IMR-90 (cell line): ENCODE measurements around the gene NEDD4L. TPM values are rescaled to one million over a fixed set of nuclear protein-coding genes. Genes with fewer than 3 reads are reported as not detected.

ENCODE experiments used
- ATAC-seq: fragments of 200-7000 bp; cut with Tn5 transposase; 2 replicates; pipeline ENCODE4 v1.9.1; 2020; ENCODE audit warnings: low read depth, mild to moderate bottlenecking, moderate library complexity
- BruUV-seq: library from RNA; stranded (reverse); fragments of 400-500 nt; replicated peaks from 2 replicates; lab custom pipeline; 2021; lab: Mats Ljungman, UMichigan
- CTCF ChIA-PET: fragments of 300-600 bp; formaldehyde crosslinking; extraction: SDS; loops from one replicate; lab custom pipeline; 2021; ENCODE audit warnings: antibody characterized with exemption; lab: Yijun Ruan, JAX
- POLR2A ChIA-PET: fragments of 300-600 bp; sonication (Branson Sonifier 250); formaldehyde crosslinking; loops from one replicate; lab custom pipeline; 2022; ENCODE audit warnings: antibody characterized with exemption; ENCODE audit not compliant: unreplicated experiment; lab: Charles Lee
- DNase-seq: peaks from one replicate; pipeline ENCODE4 v3.0.0; 2013
- H2AFZ ChIP-seq: replicated peaks from 2 replicates; pipeline ENCODE3; 2013; ENCODE audit warnings: low read length, mild to moderate bottlenecking; ENCODE audit not compliant: poor library complexity
- H2AK5ac ChIP-seq: 2 replicates; pipeline ENCODE4 v1.6.1; 2013; ENCODE audit warnings: low read depth, low read length, inconsistent platforms
- H2AK9ac ChIP-seq: replicated peaks from 2 replicates; pipeline ENCODE3; 2013; ENCODE audit warnings: mild to moderate bottlenecking, low read depth, low read length, moderate library complexity; ENCODE audit not compliant: poor library complexity
- H2BK120ac ChIP-seq: 2 replicates; pipeline ENCODE4 v1.6.1; 2013; ENCODE audit warnings: low read depth, low read length, inconsistent platforms
- H2BK15ac ChIP-seq: 3 replicates; pipeline ENCODE4 v1.6.1; 2013; ENCODE audit warnings: low read depth, low read length, inconsistent platforms
- H2BK20ac ChIP-seq: 2 replicates; pipeline ENCODE4 v1.6.1; 2013; ENCODE audit warnings: low read depth, mild to moderate bottlenecking, inconsistent platforms, low read length, moderate library complexity
- H2BK5ac ChIP-seq: 2 replicates; pipeline ENCODE4 v1.6.1; 2013; ENCODE audit warnings: mild to moderate bottlenecking, low read depth, low read length, inconsistent platforms; ENCODE audit not compliant: poor library complexity, severe bottlenecking
- H3K14ac ChIP-seq: replicated peaks from 2 replicates; pipeline ENCODE4 v1.6.1; 2013; ENCODE audit warnings: low read depth, low read length, inconsistent platforms
- H3K18ac ChIP-seq: 2 replicates; pipeline ENCODE4 v1.6.1; 2013; ENCODE audit warnings: low read depth, low read length, control low read depth
- H3K23ac ChIP-seq: 2 replicates; pipeline ENCODE4 v1.6.1; 2013; ENCODE audit warnings: low read depth, low read length, inconsistent platforms
- H3K27ac ChIP-seq: 2 replicates; pipeline ENCODE4 v1.5.1; 2013; ENCODE audit warnings: mild to moderate bottlenecking, control low read depth, low read length; ENCODE audit not compliant: insufficient read depth
- H3K27me3 ChIP-seq: 2 replicates; pipeline ENCODE4 v1.6.1; 2013; ENCODE audit warnings: low read length; ENCODE audit not compliant: control insufficient read depth, insufficient read depth
- H3K36me3 ChIP-seq: 2 replicates; pipeline ENCODE4 v1.6.1; 2013; ENCODE audit warnings: low read length, mixed read lengths; ENCODE audit not compliant: control insufficient read depth, insufficient read depth
- H3K4ac ChIP-seq: 2 replicates; pipeline ENCODE4 v1.6.1; 2013; ENCODE audit warnings: low read depth, low read length, inconsistent platforms
- H3K4me1 ChIP-seq: 2 replicates; pipeline ENCODE4 v1.6.1; 2013; ENCODE audit warnings: low read length, mixed read lengths; ENCODE audit not compliant: control insufficient read depth, insufficient read depth
- H3K4me2 ChIP-seq: 2 replicates; pipeline ENCODE4 v1.6.1; 2013; ENCODE audit warnings: low read depth, mild to moderate bottlenecking, control low read depth, low read length, moderate library complexity
- H3K4me3 ChIP-seq: 2 replicates; pipeline ENCODE4 v1.5.1; 2013; ENCODE audit warnings: low read depth, mild to moderate bottlenecking, control low read depth, low read length, moderate library complexity; ENCODE audit not compliant: insufficient read depth
- H3K56ac ChIP-seq: 2 replicates; pipeline ENCODE4 v1.6.1; 2013; ENCODE audit warnings: low read length, inconsistent platforms; ENCODE audit not compliant: insufficient read depth; ENCODE audit errors: extremely low read depth
- H3K79me1 ChIP-seq, 2 experiments: 2 replicates each; pipeline ENCODE4 v1.6.1; 2013; ENCODE audit warnings: low read length in 2 of 2, inconsistent platforms in 1 of 2, low read depth in 1 of 2
- H3K9ac ChIP-seq: 2 replicates; pipeline ENCODE4 v1.6.1; 2013; ENCODE audit warnings: low read depth, low read length, control low read depth
- H3K9me1 ChIP-seq: 2 replicates; pipeline ENCODE4 v1.6.1; 2013; ENCODE audit warnings: low read length, inconsistent platforms; ENCODE audit not compliant: insufficient read depth
- H3K9me3 ChIP-seq: 2 replicates; pipeline ENCODE4 v1.6.1; 2013; ENCODE audit warnings: low read length; ENCODE audit not compliant: control insufficient read depth, insufficient read depth
- H4K20me1 ChIP-seq: 2 replicates; pipeline ENCODE4 v1.6.1; 2013; ENCODE audit warnings: low read length, inconsistent platforms; ENCODE audit not compliant: insufficient read depth
- H4K5ac ChIP-seq: 2 replicates; pipeline ENCODE4 v1.6.1; 2013; ENCODE audit warnings: mild to moderate bottlenecking, low read depth, low read length, control low read depth
- H4K8ac ChIP-seq, 2 experiments: 2 replicates each; pipeline ENCODE4 v1.6.1; 2013; ENCODE audit warnings: low read depth in 2 of 2, low read length in 2 of 2, control low read depth in 1 of 2, inconsistent platforms in 1 of 2
- H4K91ac ChIP-seq: 2 replicates; pipeline ENCODE4 v1.6.1; 2013; ENCODE audit warnings: low read depth, low read length, inconsistent platforms; ENCODE audit not compliant: insufficient read depth
- BHLHE40 ChIP-seq: fragments of 150-350 bp; IDR thresholded peaks from 2 replicates; pipeline ENCODE4 v1.6.1; 2016; ENCODE audit warnings: mild to moderate bottlenecking, low read depth, low read length
- CEBPB ChIP-seq: IDR thresholded peaks from 2 replicates; pipeline ENCODE4 v1.6.1; 2012; ENCODE audit warnings: low read depth, low read length, improper control_type of control experiment
- CHD1 ChIP-seq: IDR thresholded peaks from 2 replicates; pipeline ENCODE4 v1.6.1; 2012; ENCODE audit warnings: low read depth, low read length, improper control_type of control experiment
- ELK1 ChIP-seq: fragments of 150-350 bp; IDR thresholded peaks from 2 replicates; pipeline ENCODE4 v1.6.1; 2016; ENCODE audit warnings: low read depth, mild to moderate bottlenecking, low read length, moderate library complexity, borderline replicate concordance
- FOS ChIP-seq: fragments of 150-350 bp; IDR thresholded peaks from 2 replicates; pipeline ENCODE4 v1.6.1; 2016; ENCODE audit warnings: low read depth, low read length
- MAFK ChIP-seq: IDR thresholded peaks from 2 replicates; pipeline ENCODE4 v1.6.1; 2012; ENCODE audit warnings: low read depth, low read length, improper control_type of control experiment
- MAZ ChIP-seq: IDR thresholded peaks from 2 replicates; pipeline ENCODE4 v1.6.1; 2012; ENCODE audit warnings: low read depth, mild to moderate bottlenecking, low read length, improper control_type of control experiment, moderate library complexity, borderline replicate concordance
- MXI1 ChIP-seq: IDR thresholded peaks from 2 replicates; pipeline ENCODE4 v1.6.1; 2012; ENCODE audit warnings: low read depth, mild to moderate bottlenecking, low read length, moderate library complexity, borderline replicate concordance
- POLR2A ChIP-seq: IDR thresholded peaks from 2 replicates; pipeline ENCODE4 v1.6.1; 2012; ENCODE audit warnings: mild to moderate bottlenecking, low read depth, low read length
- RAD21 ChIP-seq: IDR thresholded peaks from 2 replicates; pipeline ENCODE4 v1.6.1; 2012; ENCODE audit warnings: low read length, improper control_type of control experiment
- RCOR1 ChIP-seq: IDR thresholded peaks from 2 replicates; pipeline ENCODE4 v1.6.1; 2012; ENCODE audit warnings: mild to moderate bottlenecking, low read length, improper control_type of control experiment; ENCODE audit not compliant: insufficient replicate concordance
- RFX5 ChIP-seq: IDR thresholded peaks from 2 replicates; pipeline ENCODE4 v1.8.0; 2012; ENCODE audit warnings: low read depth, mild to moderate bottlenecking, low read length, moderate library complexity
- SMC3 ChIP-seq: fragments of 150-350 bp; IDR thresholded peaks from 2 replicates; pipeline ENCODE4 v1.6.1; 2016; ENCODE audit warnings: low read depth, mild to moderate bottlenecking, antibody characterized with exemption, low read length, moderate library complexity
- WGBS, 2 experiments: methylation state at CpG; one replicate each; pipeline versions ENCODE4 v1.1.5 to v1.1.7; 2013; ENCODE audit warnings: missing lambda C conversion rate in 2 of 2; ENCODE audit not compliant: insufficient read length in 1 of 2; ENCODE audit errors: extremely low coverage in 2 of 2; 5-methylcytosine and 5-hydroxymethylcytosine counted together
- dilution Hi-C: fragments of 300-500 bp; cut with HindIII; formaldehyde crosslinking; loops from one replicate; pipeline ENCODE4 v1.14.3; 2018; ENCODE audit warnings: low sequenced_read_pairs; ENCODE audit not compliant: unreplicated experiment
- in situ Hi-C: fragments of 300-500 bp; cut with MboI; formaldehyde crosslinking; loops from 3 replicates; pipeline ENCODE4 v1.14.3; 2019; ENCODE audit warnings: low sequenced_read_pairs, inconsistent platforms, mixed read lengths
- intact Hi-C: fragments of 100-400 bp; cut with micrococcal nuclease; formaldehyde crosslinking; loops from 2 replicates; pipeline ENCODE4 v1.10.0; 2022
- polyA plus RNA-seq, 3 experiments: library from polyadenylated mRNA; depleted of rRNA; stranded (reverse); fragments of >200 nt; gene quantifications; 2 replicates each; pipeline ENCODE4 v1.2.3, GENCODE V29; 2012; ENCODE audit warnings: low replicate concordance in 1 of 3
- total RNA-seq: library from RNA; depleted of rRNA; stranded (reverse); fragments of >200 nt; gene quantifications from 2 replicates; pipeline ENCODE4 v1.2.3, GENCODE V29; 2012

Gene NEDD4L
- total and polyA plus RNA-seq, 2 of the 4 experiments (the other 2 are of a cell fraction): 10.0 to 10.9 TPM

- Histone ChIP-seq H2AFZ (no peak overlapping the region), H3K14ac (no peak overlapping the region), H4K8ac (no peak overlapping the region), H4K91ac (no peak overlapping the region), H3K4me3 (no peak overlapping the region), H2BK5ac (no peak overlapping the region), H3K36me3 (no peaks in the 10 kb centered on the region), H3K27ac (no peak overlapping the region), H4K5ac (no peak overlapping the region), H3K9ac (no peak overlapping the region), H2AK9ac (no peak overlapping the region), H3K4me1 (peaks cover 12% of the 10 kb centered on the region), H2BK120ac (no peak overlapping the region), H3K4me2 (no peak overlapping the region), H3K27me3 (no peaks in the 10 kb centered on the region), H2BK20ac (no peak overlapping the region), H3K9me3 (no peaks in the 10 kb centered on the region), H3K4ac (no peak overlapping the region), H4K20me1 (0 out of 2 replicates have a peak, but pooled peaks cover 4% of the 10 kb centered on the region), H3K79me1 (no peaks in the 10 kb centered on the region), H2BK15ac (no peak overlapping the region), H3K9me1 (peaks cover 7% of the 10 kb centered on the region; the same call in 1 of the 2 replicates), H2AK5ac (no peak overlapping the region), H3K56ac (no peak overlapping the region), H3K23ac (no peak overlapping the region), H3K18ac (no peak overlapping the region)
- CTCF ChIA-PET: no interaction called here
- no TSS peak for BruUV-seq
- DNase-seq: no peak
- dilution Hi-C loops: no loop called here
- intact Hi-C loops: no loop called here
- TF ChIP-seq BHLHE40: no peak
- TF ChIP-seq POLR2A: no peak
- no peak for TF ChIP-seq MAZ
- no peak for TF ChIP-seq RCOR1
- no peak for TF ChIP-seq RFX5
- TF ChIP-seq CEBPB: no peak
- TF ChIP-seq RAD21: no peak
- no peak for TF ChIP-seq SMC3
- TF ChIP-seq FOS: no peak
- no peak for TF ChIP-seq ELK1
- TF ChIP-seq MXI1: no peak
- no peak for TF ChIP-seq MAFK
- TF ChIP-seq CHD1: no peak
- in situ Hi-C loops: loop anchor here (25.0 kb wide), 1 partner anchor 467 kb away; no protein-coding TSS in a partner anchor
- ATAC-seq: no peak
- POLR2A ChIA-PET: no interaction called here
- 78% methylated on average over 5 of the region's 12 CpGs; no CpG with 5 or more reads in 1 of the 2 experiments for WGBS, 2 experiments
Observed at GRCh38 chr18:58104096-58104495, 60.1 kb downstream of the NEDD4L start.
